Spleen (tissue), 7 donors: ENCODE results near the gene ZDHHC11.

ENCODE experiments used
- POLR2A ChIP-seq, 3 donors: fragments of 450-650 bp; IDR thresholded peaks; one replicate each; pipeline ENCODE4 v1.5.1; 2017; ENCODE audit warnings: antibody characterized with exemption in 3 of 3, mild to moderate bottlenecking in 1 of 3
- POLR2AphosphoS5 ChIP-seq, 3 donors: sonication (generic); formaldehyde crosslinking; IDR thresholded peaks; one replicate each; pipeline ENCODE4 v1.5.1; 2017; ENCODE audit warnings: antibody characterized with exemption in 3 of 3
- TF ChIP-seq, protein P1 (sequence below), 11 experiments: fragments of 200-600 bp in 7 of 11; fragments of 450-650 bp in 4 of 11; sonication (generic) in 4 of 11; IDR thresholded peaks in 8 of 11; conservative IDR thresholded peaks in 3 of 11; 1 replicate in 7 of 11; 2 replicates in 4 of 11; pipeline versions ENCODE4 v1.4.0 to v1.8.0; 2016 to 2021; ENCODE audit warnings: antibody characterized with exemption in 11 of 11, inconsistent platforms in 4 of 11, mild to moderate bottlenecking in 1 of 11
- donor health status: DM: no; HTN: no; CAD: no; lungs with moderate emphysema.
- donor health status: DM: no; HTN: no; CAD: no.
- donor health status: DM: no; HTN: no; CAD: no.

DNA sequence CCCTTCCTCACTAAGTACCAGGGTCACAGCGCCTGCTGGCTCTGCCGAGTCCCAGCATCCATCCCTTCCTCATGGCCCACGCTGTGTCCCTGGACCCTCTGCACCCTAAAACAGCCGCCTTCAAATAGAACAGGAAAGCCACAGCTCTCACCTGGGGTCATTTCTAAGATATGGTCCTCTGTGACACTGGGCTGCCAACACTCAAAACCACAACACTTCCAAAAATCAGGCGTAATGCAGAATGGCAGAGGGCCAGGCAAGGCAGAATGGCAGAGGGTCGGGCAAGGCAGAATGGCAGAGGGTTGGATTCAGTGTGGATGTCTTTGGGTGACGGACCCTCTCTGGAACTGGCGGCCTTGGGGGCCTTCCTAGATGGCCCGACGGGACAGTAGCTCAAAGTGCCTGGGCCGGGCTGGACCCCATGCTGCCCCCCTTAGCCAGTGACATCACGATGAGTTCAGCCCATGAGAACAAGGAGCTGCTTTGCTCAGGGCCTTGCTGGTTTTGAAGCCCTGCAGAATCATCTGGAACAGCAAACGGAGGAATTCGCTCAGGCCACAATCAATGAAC, 101.6 kb downstream of the ZDHHC11 start:
- TF ChIP-seq, protein P1, sequence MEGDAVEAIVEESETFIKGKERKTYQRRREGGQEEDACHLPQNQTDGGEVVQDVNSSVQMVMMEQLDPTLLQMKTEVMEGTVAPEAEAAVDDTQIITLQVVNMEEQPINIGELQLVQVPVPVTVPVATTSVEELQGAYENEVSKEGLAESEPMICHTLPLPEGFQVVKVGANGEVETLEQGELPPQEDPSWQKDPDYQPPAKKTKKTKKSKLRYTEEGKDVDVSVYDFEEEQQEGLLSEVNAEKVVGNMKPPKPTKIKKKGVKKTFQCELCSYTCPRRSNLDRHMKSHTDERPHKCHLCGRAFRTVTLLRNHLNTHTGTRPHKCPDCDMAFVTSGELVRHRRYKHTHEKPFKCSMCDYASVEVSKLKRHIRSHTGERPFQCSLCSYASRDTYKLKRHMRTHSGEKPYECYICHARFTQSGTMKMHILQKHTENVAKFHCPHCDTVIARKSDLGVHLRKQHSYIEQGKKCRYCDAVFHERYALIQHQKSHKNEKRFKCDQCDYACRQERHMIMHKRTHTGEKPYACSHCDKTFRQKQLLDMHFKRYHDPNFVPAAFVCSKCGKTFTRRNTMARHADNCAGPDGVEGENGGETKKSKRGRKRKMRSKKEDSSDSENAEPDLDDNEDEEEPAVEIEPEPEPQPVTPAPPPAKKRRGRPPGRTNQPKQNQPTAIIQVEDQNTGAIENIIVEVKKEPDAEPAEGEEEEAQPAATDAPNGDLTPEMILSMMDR (IDR thresholded peaks at IDR 0.05 in 8 of 11, conservative IDR thresholded peaks at IDR 0.05 in 3 of 11), result no peak
- TF ChIP-seq POLR2A (IDR thresholded peaks at IDR 0.05) (no peak), POLR2AphosphoS5 (IDR thresholded peaks at IDR 0.05) (no peak)
